Hepatocyte (in vitro differentiated cells): ENCODE results near the gene NHEJ1. TPM values are rescaled to one million over a fixed set of nuclear protein-coding genes. Genes with fewer than 3 reads are reported as not detected.

Experiments
- DNase-seq: peaks from one replicate; pipeline ENCODE4 v3.0.0-alpha.2; 2016; ENCODE audit warnings: low spot score
- H2AFZ ChIP-seq: fragments of 200-600 bp; sonication (generic); 2 replicates; pipeline ENCODE4 v1.6.0; 2016; ENCODE audit warnings: antibody characterized with exemption, mild to moderate bottlenecking
- H3K27ac ChIP-seq: fragments of 200-600 bp; sonication (generic); 2 replicates; pipeline ENCODE4 v1.5.1; 2016; ENCODE audit warnings: mild to moderate bottlenecking
- H3K27me3 ChIP-seq: fragments of 200-600 bp; sonication (generic); 2 replicates; pipeline ENCODE4 v1.6.1; 2016
- H3K36me3 ChIP-seq: fragments of 200-600 bp; sonication (generic); replicated peaks from 2 replicates; pipeline ENCODE4 v1.5.1; 2016; ENCODE audit warnings: low read depth; ENCODE audit not compliant: insufficient read depth
- H3K4me1 ChIP-seq: fragments of 200-600 bp; sonication (generic); 2 replicates; pipeline ENCODE4 v1.5.1; 2016; ENCODE audit warnings: mild to moderate bottlenecking, moderate library complexity; ENCODE audit not compliant: insufficient read depth
- H3K4me2 ChIP-seq: fragments of 200-600 bp; sonication (generic); 2 replicates; pipeline ENCODE4 v1.6.0; 2016
- H3K4me3 ChIP-seq: fragments of 200-600 bp; sonication (generic); 2 replicates; pipeline ENCODE4 v1.5.1; 2016; ENCODE audit warnings: mild to moderate bottlenecking
- H3K79me2 ChIP-seq: fragments of 200-600 bp; sonication (generic); 2 replicates; pipeline ENCODE4 v1.6.0; 2017; ENCODE audit warnings: mild to moderate bottlenecking
- H3K9me2 ChIP-seq: fragments of 200-600 bp; sonication (generic); replicated peaks from 2 replicates; pipeline ENCODE4 v1.6.0; 2017; ENCODE audit warnings: mild to moderate bottlenecking; ENCODE audit not compliant: insufficient read depth
- H3K9me3 ChIP-seq: fragments of 200-600 bp; sonication (generic); 2 replicates; pipeline ENCODE4 v1.5.1; 2016; ENCODE audit warnings: low read depth, mild to moderate bottlenecking
- H4K20me1 ChIP-seq: fragments of 200-600 bp; sonication (generic); 2 replicates; pipeline ENCODE4 v1.6.0; 2016; ENCODE audit warnings: mild to moderate bottlenecking; ENCODE audit not compliant: insufficient read depth, poor library complexity, severe bottlenecking
- EZH2 ChIP-seq: fragments of 200-600 bp; sonication (generic); IDR thresholded peaks from 2 replicates; pipeline ENCODE4 v1.6.1; 2016; ENCODE audit warnings: antibody characterized with exemption, mild to moderate bottlenecking, borderline replicate concordance
- EZH2phosphoT487 ChIP-seq: fragments of 200-600 bp; sonication (generic); IDR thresholded peaks from one replicate; pipeline ENCODE4 v1.6.1; 2018; ENCODE audit warnings: antibody characterized with exemption, mild to moderate bottlenecking, low read depth, moderate library complexity; ENCODE audit not compliant: unreplicated experiment, severe bottlenecking
- WGBS: methylation state at CpG from one replicate; pipeline ENCODE4 v1.1.6; 2016; ENCODE audit warnings: low lambda C conversion rate; ENCODE audit errors: missing lambda C conversion rate; 5-methylcytosine and 5-hydroxymethylcytosine counted together
- polyA plus RNA-seq: library from polyadenylated mRNA; unstranded; fragments of >200 nt; fragmentation: Nextera tagmentation; extraction: Ambion mirVana; gene quantifications from 2 replicates; pipeline ENCODE4 v1.2.1, GENCODE V29; 2016
- total RNA-seq: library from RNA; depleted of rRNA; stranded (reverse); fragments of >200 nt; gene quantifications from 2 replicates; pipeline ENCODE4 v1.2.3, GENCODE V29; 2014
- TF ChIP-seq, protein P1 (sequence below): fragments of 200-600 bp; sonication (generic); IDR thresholded peaks from 2 replicates; pipeline ENCODE4 v1.5.1; 2016; ENCODE audit warnings: antibody characterized with exemption, mild to moderate bottlenecking; ENCODE audit not compliant: poor library complexity

The NHEJ1 gene
- total and polyA plus RNA-seq, 2 experiments from 2014 or later: 18.1 to 28.2 TPM

GRCh38 chr2:219172231-219173154 lies 11.9 kb upstream of the NHEJ1 start:
- Histone ChIP-seq H3K27ac (no peak overlapping the region), H3K4me3 (no peak overlapping the region), H3K4me2 (no peak overlapping the region), H3K27me3 (no peaks in the 10 kb centered on the region), H2AFZ (no peak overlapping the region), H3K9me2 (no peaks in the 10 kb centered on the region), H3K4me1 (peaks cover 11% of the 10 kb centered on the region), H3K36me3 (no peaks in the 10 kb centered on the region), H4K20me1 (no peaks in the 10 kb centered on the region), H3K79me2 (peaks cover 20% of the 10 kb centered on the region), H3K9me3 (no peaks in the 10 kb centered on the region)
- DNase-seq: no peak
- WGBS: 94% methylated on average over 16 of the region's 16 CpGs
- no peak for TF ChIP-seq EZH2

DNA sequence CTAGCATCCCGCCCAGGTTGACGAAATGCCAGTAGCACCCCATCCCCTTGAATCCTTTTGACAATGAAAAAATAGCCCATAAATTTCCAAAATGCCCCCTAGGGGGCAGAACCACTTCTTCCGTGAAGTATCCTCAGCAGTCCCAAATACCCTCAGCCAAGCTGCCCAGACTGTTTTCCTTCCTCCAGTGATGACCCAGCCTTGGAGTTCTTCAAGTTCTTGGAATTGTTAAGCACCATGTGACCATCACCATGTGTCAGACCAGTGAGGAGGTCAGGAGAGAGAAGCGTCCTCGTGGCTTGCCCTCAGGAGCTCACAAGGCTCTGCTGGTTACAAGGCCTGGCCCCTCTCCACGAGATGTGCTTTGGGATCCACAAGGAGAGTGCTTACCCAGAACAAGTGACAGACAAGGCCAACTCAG lies 10.6 kb upstream of the NHEJ1 start:
- H3K9me2 ChIP-seq: no peaks in the 10 kb centered on the region
- no peaks in the 10 kb centered on the region for H3K9me3 ChIP-seq
- peaks cover 11% of the 10 kb centered on the region for H3K4me1 ChIP-seq
- no peak overlapping the region for H2AFZ ChIP-seq
- peak; percentile 68 for DNase-seq
- H3K4me3 ChIP-seq: no peak overlapping the region
- H3K4me2 ChIP-seq: no peak overlapping the region
- H3K27me3 ChIP-seq: no peaks in the 10 kb centered on the region
- 56% methylated on average over 6 of the region's 6 CpGs for WGBS
- TF ChIP-seq, protein P1, sequence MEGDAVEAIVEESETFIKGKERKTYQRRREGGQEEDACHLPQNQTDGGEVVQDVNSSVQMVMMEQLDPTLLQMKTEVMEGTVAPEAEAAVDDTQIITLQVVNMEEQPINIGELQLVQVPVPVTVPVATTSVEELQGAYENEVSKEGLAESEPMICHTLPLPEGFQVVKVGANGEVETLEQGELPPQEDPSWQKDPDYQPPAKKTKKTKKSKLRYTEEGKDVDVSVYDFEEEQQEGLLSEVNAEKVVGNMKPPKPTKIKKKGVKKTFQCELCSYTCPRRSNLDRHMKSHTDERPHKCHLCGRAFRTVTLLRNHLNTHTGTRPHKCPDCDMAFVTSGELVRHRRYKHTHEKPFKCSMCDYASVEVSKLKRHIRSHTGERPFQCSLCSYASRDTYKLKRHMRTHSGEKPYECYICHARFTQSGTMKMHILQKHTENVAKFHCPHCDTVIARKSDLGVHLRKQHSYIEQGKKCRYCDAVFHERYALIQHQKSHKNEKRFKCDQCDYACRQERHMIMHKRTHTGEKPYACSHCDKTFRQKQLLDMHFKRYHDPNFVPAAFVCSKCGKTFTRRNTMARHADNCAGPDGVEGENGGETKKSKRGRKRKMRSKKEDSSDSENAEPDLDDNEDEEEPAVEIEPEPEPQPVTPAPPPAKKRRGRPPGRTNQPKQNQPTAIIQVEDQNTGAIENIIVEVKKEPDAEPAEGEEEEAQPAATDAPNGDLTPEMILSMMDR: peak; percentile 62
- TF ChIP-seq EZH2: no peak
- no peak for TF ChIP-seq EZH2phosphoT487
- no peaks in the 10 kb centered on the region for H3K36me3 ChIP-seq
- peak overlapping the region; percentile 60 for H3K27ac ChIP-seq
- H3K79me2 ChIP-seq: peaks cover 20% of the 10 kb centered on the region
- H4K20me1 ChIP-seq: no peaks in the 10 kb centered on the region

GRCh38 chr2:219169930-219170654 lies 9.5 kb upstream of the NHEJ1 start, which contains the start of gene SLC23A3:
SLC23A3 (minus strand) TSS chr2:219170029; CDS start chr2:219169984, 45 bp downstream.
- H3K79me2 ChIP-seq: peaks cover 12% of the 10 kb centered on the region
- H3K9me2 ChIP-seq: no peaks in the 10 kb centered on the region
- no peak for DNase-seq
- peak within 1 kb of the TSS; percentile 46 for H3K4me2 ChIP-seq
- no peaks in the 10 kb centered on the region for H3K9me3 ChIP-seq
- no peaks in the 10 kb centered on the region for H4K20me1 ChIP-seq
- no peak within 1 kb of the TSS for H2AFZ ChIP-seq
- H3K36me3 ChIP-seq: no peaks in the 10 kb centered on the region
- TF ChIP-seq, protein P1: no peak
- TF ChIP-seq EZH2phosphoT487 (no peak), EZH2 (no peak)
- no peak within 1 kb of the TSS for H3K27ac ChIP-seq
- no peaks in the 10 kb centered on the region for H3K27me3 ChIP-seq
- no peak within 1 kb of the TSS for H3K4me3 ChIP-seq
- WGBS: 83% methylated on average over 10 of the region's 10 CpGs
- H3K4me1 ChIP-seq: peaks cover 3% of the 10 kb centered on the region

DNA sequence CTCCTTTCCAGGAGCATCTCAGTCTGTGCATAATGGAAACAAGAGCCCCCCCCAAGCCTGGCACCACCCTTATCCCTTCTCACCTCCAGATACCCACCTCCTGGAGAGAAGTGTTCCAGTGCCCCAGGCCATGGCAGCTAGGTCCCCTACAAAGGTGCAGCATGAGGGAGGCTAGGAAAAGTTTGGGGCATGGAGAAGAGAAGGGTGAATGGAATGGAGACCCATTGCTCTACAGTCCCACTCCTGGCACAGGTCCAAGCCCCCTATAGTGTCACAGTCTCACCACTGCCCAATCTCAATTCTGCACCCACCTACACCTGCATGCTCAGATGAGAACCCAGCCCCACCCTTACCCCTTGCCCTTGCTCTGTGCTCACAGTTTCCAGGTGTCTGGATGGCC lies 8.3 kb upstream of the NHEJ1 start:
- no peak for DNase-seq
- no peaks in the 10 kb centered on the region for H3K9me3 ChIP-seq
- TF ChIP-seq EZH2 (no peak), EZH2phosphoT487 (no peak)
- TF ChIP-seq, protein P1: no peak
- H3K79me2 ChIP-seq: peaks cover under 1% of the 10 kb centered on the region
- no peak overlapping the region for H3K27ac ChIP-seq
- H4K20me1 ChIP-seq: no peaks in the 10 kb centered on the region
- no peak overlapping the region for H3K4me2 ChIP-seq
- no peaks in the 10 kb centered on the region for H3K36me3 ChIP-seq
- peaks cover 3% of the 10 kb centered on the region for H3K4me1 ChIP-seq
- no peaks in the 10 kb centered on the region for H3K9me2 ChIP-seq
- no peak overlapping the region for H3K4me3 ChIP-seq
- no peak overlapping the region for H2AFZ ChIP-seq
- no peaks in the 10 kb centered on the region for H3K27me3 ChIP-seq
